ENCODE data around the gene EEA1. TPM values are rescaled to one million over a fixed set of nuclear protein-coding genes. Genes with fewer than 3 reads are reported as not detected.
"Not testable (repeated sequence)": the region's sequence is repeated elsewhere in the genome, so short reads cannot be mapped to it uniquely, and the experiment has no call there.

The EEA1 gene
- total RNA-seq, 1 donor from 2014 or later, result 19.6 TPM

GRCh38 chr12:92753976-92754885, 174.9 kb downstream of the EEA1 start:
- no peak overlapping the region for H3K27ac Mint-ChIP-seq

GRCh38 chr12:92749691-92750090, 179.4 kb downstream of the EEA1 start:
- not testable (repeated sequence) for H3K4me1 Mint-ChIP-seq (ENCODE audit: low read depth); H3K36me3 Mint-ChIP-seq (ENCODE audit: insufficient read depth); H3K9me3 Mint-ChIP-seq (ENCODE audit: low read depth); H3K27ac Mint-ChIP-seq; H3K27me3 Mint-ChIP-seq; DNase-seq (ENCODE audit: low spot score, unreplicated experiment); H3K4me3 Mint-ChIP-seq (ENCODE audit: low read depth)

More at GRCh38 chr12:92753976-92754885, 174.9 kb downstream of the EEA1 start:
- Mint-ChIP-seq H3K4me1 (ENCODE audit: low read depth) (no peaks in the 10 kb centered on the region), H3K4me3 (ENCODE audit: low read depth) (no peak overlapping the region), H3K36me3 (ENCODE audit: insufficient read depth) (no peaks in the 10 kb centered on the region), H3K27me3 (no peaks in the 10 kb centered on the region), H3K9me3 (ENCODE audit: low read depth) (peaks cover 4% of the 10 kb centered on the region)
- no peak for TF ChIP-seq CTCF (IDR thresholded peaks at IDR 0.05; ENCODE audit: unreplicated experiment)
- DNase-seq (ENCODE audit: low spot score, unreplicated experiment), result no peak

- no peak for DNase-seq (ENCODE audit: low spot score, unreplicated experiment)
- no peaks in the 10 kb centered on the region for H3K4me1 Mint-ChIP-seq (ENCODE audit: low read depth)
- H3K4me3 Mint-ChIP-seq (ENCODE audit: low read depth), result no peak overlapping the region
- no peaks in the 10 kb centered on the region for H3K36me3 Mint-ChIP-seq (ENCODE audit: insufficient read depth)
- TF ChIP-seq CTCF (IDR thresholded peaks at IDR 0.05; ENCODE audit: unreplicated experiment), result no peak
- H3K27me3 Mint-ChIP-seq, result peaks cover 2% of the 10 kb centered on the region
- no peaks in the 10 kb centered on the region for H3K9me3 Mint-ChIP-seq (ENCODE audit: low read depth)
- no peak overlapping the region for H3K27ac Mint-ChIP-seq
Measured at GRCh38 chr12:92747151-92747550, 181.9 kb downstream of the EEA1 start.

- Mint-ChIP-seq H3K27ac (no peak overlapping the region), H3K4me3 (ENCODE audit: low read depth) (no peak overlapping the region), H3K9me3 (ENCODE audit: low read depth) (no peaks in the 10 kb centered on the region), H3K4me1 (ENCODE audit: low read depth) (no peaks in the 10 kb centered on the region), H3K36me3 (ENCODE audit: insufficient read depth) (no peaks in the 10 kb centered on the region), H3K27me3 (peaks cover 3% of the 10 kb centered on the region)
- DNase-seq (ENCODE audit: low spot score, unreplicated experiment), result no peak
- no peak for TF ChIP-seq CTCF (IDR thresholded peaks at IDR 0.05; ENCODE audit: unreplicated experiment)
Measured at GRCh38 chr12:92745856-92746550, 183.1 kb downstream of the EEA1 start.

- DNase-seq (ENCODE audit: low spot score, unreplicated experiment), result no peak
- TF ChIP-seq CTCF (IDR thresholded peaks at IDR 0.05; ENCODE audit: unreplicated experiment), result no peak
- Mint-ChIP-seq H3K27me3 (peaks cover 3% of the 10 kb centered on the region), H3K9me3 (ENCODE audit: low read depth) (no peaks in the 10 kb centered on the region), H3K36me3 (ENCODE audit: insufficient read depth) (no peaks in the 10 kb centered on the region), H3K4me1 (ENCODE audit: low read depth) (no peaks in the 10 kb centered on the region), H3K4me3 (ENCODE audit: low read depth) (no peak overlapping the region), H3K27ac (no peak overlapping the region)
Measured at GRCh38 chr12:92743026-92743425, 186.1 kb downstream of the EEA1 start.
